HG03097 (cell line): ENCODE results near the gene IL13.
"Not testable (repeated sequence)": the region's sequence is repeated elsewhere in the genome, so short reads cannot be mapped to it uniquely, and the experiment has no call there.

Experiments used
- ATAC-seq: cut with Tn5 transposase; IDR thresholded peaks from one replicate; pipeline ENCODE4 v1.9.1; 2021; ENCODE audit not compliant: unreplicated experiment, low FRiP score

Gene IL13

GRCh38 chr5:132687995-132688394 is 30.0 kb downstream of the IL13 start:
- no peak for ATAC-seq

DNA sequence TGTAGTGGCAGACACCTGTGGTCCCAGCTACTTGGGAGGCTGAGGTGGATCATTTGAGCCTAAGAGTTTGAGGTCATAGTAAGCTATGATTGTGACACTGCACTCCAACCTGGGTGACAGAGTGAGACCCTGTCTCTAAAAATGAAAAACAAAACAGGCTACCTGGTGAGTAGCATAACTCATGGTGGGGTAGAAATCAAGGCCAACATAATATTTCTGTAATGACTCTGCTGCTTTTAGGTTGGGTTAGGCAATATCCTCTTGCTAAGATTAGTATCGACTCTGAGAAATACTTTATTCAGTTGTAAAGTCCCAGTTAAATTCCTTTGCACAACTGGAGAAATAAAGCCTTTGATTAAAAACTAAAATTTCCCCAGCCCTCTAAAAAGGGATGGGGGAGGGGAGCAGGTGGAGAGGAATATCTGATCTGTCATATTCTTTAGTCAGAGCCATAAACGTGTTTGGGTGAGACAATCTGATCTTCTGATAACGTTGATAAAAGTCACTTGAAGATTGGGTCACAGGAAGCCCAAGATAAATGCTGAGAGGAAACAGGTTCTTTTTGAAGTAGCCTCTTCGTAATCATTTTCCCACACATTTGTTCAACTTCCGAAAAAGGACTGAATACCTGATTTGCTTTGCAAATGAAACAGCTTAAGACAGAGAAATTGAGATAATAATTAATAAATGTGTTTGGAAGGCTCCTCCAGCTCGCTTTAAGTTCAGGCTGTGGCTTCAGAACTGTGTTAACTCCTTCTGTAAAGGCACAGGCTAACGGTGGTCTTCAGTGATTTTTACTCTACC is 30.8 kb downstream of the IL13 start:
- no peak for ATAC-seq

- ATAC-seq, result no peak
These were observed 31.5 kb downstream of the IL13 start for GRCh38 chr5:132689513-132689912.

- no peak for ATAC-seq
These were observed 32.2 kb downstream of the IL13 start for GRCh38 chr5:132690156-132690555.

- not testable (repeated sequence) for ATAC-seq
These were observed 34.0 kb downstream of the IL13 start for GRCh38 chr5:132691755-132692631.

DNA sequence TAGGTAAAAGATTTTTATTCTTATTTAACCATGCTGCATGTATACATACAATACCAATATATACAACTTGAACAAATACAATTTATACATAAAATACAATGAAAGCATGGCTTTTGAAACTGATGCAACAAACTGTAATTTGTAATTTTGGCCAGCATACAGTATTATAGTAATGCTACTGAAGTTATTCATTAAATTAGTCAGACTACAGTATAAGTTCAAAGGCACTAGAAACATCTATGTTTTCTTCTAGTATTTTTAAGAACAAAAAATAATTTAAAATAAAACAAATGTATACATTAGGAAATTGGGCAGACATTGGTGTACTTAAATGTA is 34.6 kb downstream of the IL13 start:
- ATAC-seq, result no peak

- no peak for ATAC-seq
These were observed 38.0 kb downstream of the IL13 start for GRCh38 chr5:132695956-132696355.

- no peak for ATAC-seq
These were observed 46.9 kb downstream of the IL13 start for GRCh38 chr5:132704875-132705274.

DNA sequence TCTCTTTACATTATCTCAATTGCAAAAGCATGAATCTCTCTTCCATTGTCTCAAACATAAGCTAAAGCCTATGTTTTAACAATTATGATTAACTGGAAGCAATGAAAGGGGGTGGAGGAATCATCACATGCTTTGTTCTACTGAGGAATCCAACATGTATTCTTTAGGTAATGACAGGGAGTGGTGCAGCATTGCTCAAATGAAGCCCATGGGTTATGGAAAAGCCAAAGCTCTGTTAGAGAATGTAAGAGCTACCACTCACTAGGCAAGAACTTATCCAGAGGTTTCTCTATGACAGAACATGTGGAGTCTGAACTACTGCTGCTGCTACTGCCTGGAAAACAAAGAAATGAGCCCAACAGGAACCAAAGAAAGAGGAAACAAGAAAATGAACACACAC is 50.7 kb downstream of the IL13 start:
- ATAC-seq, result no peak
